Activated naive CD4-positive, alpha-beta T cell treated with anti-CD3 and anti-CD28 coated beads, Interleukin-2, amount 10 ng/mL, durations not matched to agents 7 days and 5 days (primary cell): ENCODE results near the gene VWF.

ENCODE experiments used
- CTCF ChIA-PET: fragments of 350-600 bp; sonication (Branson Sonifier 250); formaldehyde crosslinking; loops from one replicate; lab custom pipeline; 2021; ENCODE audit warnings: antibody characterized with exemption; lab: Charles Lee
- DNase-seq: peaks from one replicate; pipeline ENCODE4 v3.0.0-alpha.2; 2020
- H3K27ac Mint-ChIP-seq: one replicate; pipeline ENCODE4 v1.8.0; 2021; ENCODE audit warnings: mild to moderate bottlenecking, moderate library complexity, mixed read lengths
- H3K27me3 Mint-ChIP-seq: one replicate; pipeline ENCODE4 v1.8.0; 2021; ENCODE audit warnings: mild to moderate bottlenecking, mixed read lengths
- H3K36me3 Mint-ChIP-seq: one replicate; pipeline ENCODE4 v1.8.0; 2021; ENCODE audit warnings: mixed read lengths
- H3K4me1 Mint-ChIP-seq: one replicate; pipeline ENCODE4 v1.8.0; 2021; ENCODE audit warnings: mixed read lengths
- H3K4me3 Mint-ChIP-seq: one replicate; pipeline ENCODE4 v1.8.0; 2021; ENCODE audit warnings: mild to moderate bottlenecking, moderate library complexity, mixed read lengths
- H3K9me3 Mint-ChIP-seq: one replicate; pipeline ENCODE4 v1.8.0; 2021; ENCODE audit warnings: mixed read lengths

VWF gene

GRCh38 chr12:6042446-6042845 is 82.0 kb downstream of the VWF start:
- CTCF ChIA-PET, result interaction anchor here (10.6 kb wide), 1 partner anchor 52 kb away, joined by 153 read pairs; no protein-coding TSS in a partner anchor
- H3K36me3 Mint-ChIP-seq, result no peaks in the 10 kb centered on the region
- no peaks in the 10 kb centered on the region for H3K9me3 Mint-ChIP-seq
- no peak for DNase-seq
- H3K27me3 Mint-ChIP-seq, result peaks cover 17% of the 10 kb centered on the region
- H3K27ac Mint-ChIP-seq, result no peak overlapping the region
- no peaks in the 10 kb centered on the region for H3K4me1 Mint-ChIP-seq
- no peak overlapping the region for H3K4me3 Mint-ChIP-seq

- Mint-ChIP-seq H3K4me1 (no peaks in the 10 kb centered on the region), H3K27ac (no peak overlapping the region), H3K4me3 (no peak overlapping the region), H3K9me3 (no peaks in the 10 kb centered on the region), H3K36me3 (no peaks in the 10 kb centered on the region), H3K27me3 (peaks cover 14% of the 10 kb centered on the region)
- no peak for DNase-seq
- CTCF ChIA-PET, result interaction anchor here (10.6 kb wide), 1 partner anchor 52 kb away, joined by 153 read pairs; no protein-coding TSS in a partner anchor
These were observed 82.6 kb downstream of the VWF start for GRCh38 chr12:6041891-6042290.

- CTCF ChIA-PET, result interaction anchor here (10.6 kb wide), 1 partner anchor 51 kb away, joined by 153 read pairs; no protein-coding TSS in a partner anchor
- DNase-seq, result no peak
- Mint-ChIP-seq H3K36me3 (no peaks in the 10 kb centered on the region), H3K27me3 (peaks cover 9% of the 10 kb centered on the region), H3K27ac (no peak overlapping the region), H3K4me3 (no peak overlapping the region), H3K9me3 (no peaks in the 10 kb centered on the region), H3K4me1 (no peaks in the 10 kb centered on the region)
These were observed 83.7 kb downstream of the VWF start for GRCh38 chr12:6040815-6041214.

GRCh38 chr12:6039894-6040601 is 84.4 kb downstream of the VWF start:
- H3K27ac Mint-ChIP-seq, result no peak overlapping the region
- H3K27me3 Mint-ChIP-seq, result peaks cover 5% of the 10 kb centered on the region
- CTCF ChIA-PET, result interaction anchor here (1.5 to 10.6 kb wide), 3 partner anchors 50 to 295 kb away, joined by 7 to 153 read pairs (median 15); no protein-coding TSS in a partner anchor
- DNase-seq, result peak; percentile 64
- H3K9me3 Mint-ChIP-seq, result no peaks in the 10 kb centered on the region
- no peak overlapping the region for H3K4me3 Mint-ChIP-seq
- H3K4me1 Mint-ChIP-seq, result no peaks in the 10 kb centered on the region
- H3K36me3 Mint-ChIP-seq, result no peaks in the 10 kb centered on the region

GRCh38 chr12:6038160-6038559 is 86.3 kb downstream of the VWF start:
- H3K27ac Mint-ChIP-seq, result no peak overlapping the region
- no peaks in the 10 kb centered on the region for H3K4me1 Mint-ChIP-seq

GRCh38 chr12:6037459-6037858 is 87.0 kb downstream of the VWF start:
- no peaks in the 10 kb centered on the region for H3K36me3 Mint-ChIP-seq
- CTCF ChIA-PET, result interaction anchor here (0.8 to 10.6 kb wide), 16 partner anchors 14 to 292 kb away, joined by 3 to 153 read pairs (median 6); no protein-coding TSS in a partner anchor
- H3K4me1 Mint-ChIP-seq, result no peaks in the 10 kb centered on the region
- no peaks in the 10 kb centered on the region for H3K9me3 Mint-ChIP-seq
- no peak overlapping the region for H3K4me3 Mint-ChIP-seq
- DNase-seq, result no peak
- no peak overlapping the region for H3K27ac Mint-ChIP-seq
- no peaks in the 10 kb centered on the region for H3K27me3 Mint-ChIP-seq

More at GRCh38 chr12:6038160-6038559, 86.3 kb downstream of the VWF start:
- CTCF ChIA-PET, result interaction anchor here (0.8 to 10.6 kb wide), 15 partner anchors 13 to 248 kb away, joined by 3 to 153 read pairs (median 6); no protein-coding TSS in a partner anchor
- H3K4me3 Mint-ChIP-seq, result no peak overlapping the region
- DNase-seq, result peak; percentile 55
- no peaks in the 10 kb centered on the region for H3K9me3 Mint-ChIP-seq
- no peaks in the 10 kb centered on the region for H3K36me3 Mint-ChIP-seq
- H3K27me3 Mint-ChIP-seq, result no peaks in the 10 kb centered on the region

- H3K4me1 Mint-ChIP-seq, result no peaks in the 10 kb centered on the region
- DNase-seq, result no peak
- CTCF ChIA-PET, result interaction anchor here (1.8 to 10.6 kb wide), 3 partner anchors 39 to 72 kb away, joined by 4 to 153 read pairs (median 7); no protein-coding TSS in a partner anchor
These were observed 88.0 kb downstream of the VWF start for GRCh38 chr12:6036509-6036908.

GRCh38 chr12:6034596-6034995 is 89.9 kb downstream of the VWF start:
- CTCF ChIA-PET, result interaction anchor here (10.6 kb wide), 1 partner anchor 44 kb away, joined by 153 read pairs; no protein-coding TSS in a partner anchor
- Mint-ChIP-seq H3K27ac (no peak overlapping the region), H3K4me3 (no peak overlapping the region), H3K4me1 (no peaks in the 10 kb centered on the region), H3K9me3 (no peaks in the 10 kb centered on the region), H3K27me3 (no peaks in the 10 kb centered on the region), H3K36me3 (no peaks in the 10 kb centered on the region)
- no peak for DNase-seq

More at GRCh38 chr12:6036509-6036908, 88.0 kb downstream of the VWF start:
- Mint-ChIP-seq H3K27me3 (no peaks in the 10 kb centered on the region), H3K36me3 (no peaks in the 10 kb centered on the region), H3K9me3 (no peaks in the 10 kb centered on the region), H3K4me3 (no peak overlapping the region), H3K27ac (no peak overlapping the region)

- H3K4me1 Mint-ChIP-seq, result no peaks in the 10 kb centered on the region
- H3K36me3 Mint-ChIP-seq, result no peaks in the 10 kb centered on the region
- H3K4me3 Mint-ChIP-seq, result no peak overlapping the region
- H3K9me3 Mint-ChIP-seq, result no peaks in the 10 kb centered on the region
- no peak overlapping the region for H3K27ac Mint-ChIP-seq
- H3K27me3 Mint-ChIP-seq, result no peaks in the 10 kb centered on the region
- CTCF ChIA-PET, result interaction anchor here (0.7 to 10.6 kb wide), 2 partner anchors 43 to 87 kb away, joined by 3 to 153 read pairs; no protein-coding TSS in a partner anchor
- DNase-seq, result no peak
These were observed 90.9 kb downstream of the VWF start for GRCh38 chr12:6033546-6033945.

- H3K9me3 Mint-ChIP-seq, result no peaks in the 10 kb centered on the region
- no peak overlapping the region for H3K4me3 Mint-ChIP-seq
- no peaks in the 10 kb centered on the region for H3K4me1 Mint-ChIP-seq
- H3K36me3 Mint-ChIP-seq, result no peaks in the 10 kb centered on the region
- H3K27ac Mint-ChIP-seq, result no peak overlapping the region
- H3K27me3 Mint-ChIP-seq, result no peaks in the 10 kb centered on the region
- DNase-seq, result no peak
- CTCF ChIA-PET, result interaction anchor here (10.6 kb wide), 1 partner anchor 42 kb away, joined by 153 read pairs; no protein-coding TSS in a partner anchor
These were observed 91.7 kb downstream of the VWF start for GRCh38 chr12:6032726-6033125.

- no peak overlapping the region for H3K27ac Mint-ChIP-seq
These were observed 93.5 kb downstream of the VWF start for GRCh38 chr12:6031001-6031400.

GRCh38 chr12:6030081-6030480 is 94.4 kb downstream of the VWF start:
- Mint-ChIP-seq H3K36me3 (no peaks in the 10 kb centered on the region), H3K27me3 (no peaks in the 10 kb centered on the region), H3K4me1 (no peaks in the 10 kb centered on the region), H3K4me3 (no peak overlapping the region), H3K9me3 (no peaks in the 10 kb centered on the region), H3K27ac (no peak overlapping the region)
- CTCF ChIA-PET, result interaction anchor here (2.5 kb wide), 1 partner anchor 42 kb away, joined by 7 read pairs; no protein-coding TSS in a partner anchor
- DNase-seq, result no peak

More at GRCh38 chr12:6031001-6031400, 93.5 kb downstream of the VWF start:
- Mint-ChIP-seq H3K36me3 (no peaks in the 10 kb centered on the region), H3K4me3 (no peak overlapping the region), H3K9me3 (no peaks in the 10 kb centered on the region), H3K4me1 (no peaks in the 10 kb centered on the region), H3K27me3 (no peaks in the 10 kb centered on the region)
- no peak for DNase-seq
- CTCF ChIA-PET, result interaction anchor here (0.6 to 2.5 kb wide), 2 partner anchors 42 to 105 kb away, joined by 3 to 7 read pairs; no protein-coding TSS in a partner anchor

- no peaks in the 10 kb centered on the region for H3K27me3 Mint-ChIP-seq
- CTCF ChIA-PET, result interaction anchor here (2.5 kb wide), 1 partner anchor 41 kb away, joined by 7 read pairs; no protein-coding TSS in a partner anchor
- no peak overlapping the region for H3K4me3 Mint-ChIP-seq
- no peaks in the 10 kb centered on the region for H3K4me1 Mint-ChIP-seq
- no peaks in the 10 kb centered on the region for H3K9me3 Mint-ChIP-seq
- no peaks in the 10 kb centered on the region for H3K36me3 Mint-ChIP-seq
- no peak overlapping the region for H3K27ac Mint-ChIP-seq
- DNase-seq, result no peak
These were observed 95.1 kb downstream of the VWF start for GRCh38 chr12:6029401-6029800.

GRCh38 chr12:6026998-6027397 is 97.5 kb downstream of the VWF start:
- Mint-ChIP-seq H3K36me3 (no peaks in the 10 kb centered on the region), H3K4me1 (no peaks in the 10 kb centered on the region), H3K9me3 (no peaks in the 10 kb centered on the region), H3K4me3 (no peak overlapping the region), H3K27me3 (peaks cover 7% of the 10 kb centered on the region), H3K27ac (no peak overlapping the region)
- DNase-seq, result no peak
- CTCF ChIA-PET, result no interaction called here
